ENCODE measurements around the gene CCNB1IP1. TPM values are rescaled to one million over a fixed set of nuclear protein-coding genes. Genes with fewer than 3 reads are reported as not detected.

The CCNB1IP1 gene
- total and polyA plus RNA-seq, 2 of the 8 experiments (the other 6 are each of a cell fraction or from before 2014, with no cell fraction given) = 173 to 277 TPM

- Histone ChIP-seq H3K79me1 (ENCODE audit: low read depth, low read length) (no peaks in the 10 kb centered on the region), H2BK120ac (replicated peaks; ENCODE audit: low read depth, low read length) (no peak overlapping the region), H2AK5ac (ENCODE audit: low read depth, low read length) (no peak overlapping the region), H3K9ac (replicated peaks in 1 of 4; ENCODE audit: extremely low read depth in 1 of 4, low read depth in 3 of 4, low read length in 3 of 4) (peak overlapping the region in 1 of 4 experiments; percentile 49; a peak in 2 of 7 replicates), H3K23me2 (ENCODE audit: low read depth, low read length) (0 out of 2 replicates have a peak, but pooled peaks cover 2% of the 10 kb centered on the region), H4K8ac (ENCODE audit: extremely low read depth, insufficient read depth, low read length) (no peak overlapping the region), H3K27ac (ENCODE audit: low read depth, low read length) (no peak overlapping the region), H3K9me3 (ENCODE audit: insufficient read depth in 2 of 2, low read depth in 1 of 2, low read length in 1 of 2) (no peaks in the 10 kb centered on the region), H3K79me2 (ENCODE audit: control insufficient read depth in 1 of 2, insufficient read depth in 2 of 2, low read length in 2 of 2) (peaks cover 23 to 73% of the 10 kb centered on the region in 2 experiments), H3K56ac (replicated peaks; ENCODE audit: insufficient read length, low read depth, low read length) (no peak overlapping the region), H2BK5ac (ENCODE audit: low read depth, low read length) (no peak overlapping the region; the same call in 1 of the 2 replicates), H3K14ac (ENCODE audit: insufficient read length) (no peak overlapping the region), H3K36me3 (ENCODE audit: control insufficient read depth in 2 of 4, insufficient read depth in 4 of 4, low read length in 3 of 4) (peaks cover 4 to 25% (median 18%) of the 10 kb centered on the region in 4 experiments), H2AFZ (ENCODE audit: low read length) (no peak overlapping the region), H4K91ac (replicated peaks; ENCODE audit: insufficient read length, low read length) (no peak overlapping the region), H4K20me1 (replicated peaks in 1 of 2; ENCODE audit: control insufficient read depth in 1 of 2, insufficient read depth in 2 of 2, low read length in 2 of 2) (peaks cover 5 to 7% of the 10 kb centered on the region in 2 experiments), H3K27me3 (replicated peaks in 1 of 4; ENCODE audit: control insufficient read depth in 3 of 4, extremely low read depth in 1 of 4, insufficient read depth in 3 of 4, low read length in 3 of 4) (no peaks in the 10 kb centered on the region), H3K4ac (replicated peaks; ENCODE audit: insufficient read length, low read depth, low read length) (no peak overlapping the region), H3K4me2 (ENCODE audit: insufficient read depth in 1 of 2, low read depth in 2 of 2, low read length in 2 of 2) (peak overlapping the region; percentile 61 to 71), H4K5ac (ENCODE audit: insufficient read length, low read depth, low read length) (no peak overlapping the region), H3K4me3 (ENCODE audit: extremely low read depth in 1 of 4, insufficient read depth in 2 of 4, low read depth in 3 of 4, low read length in 4 of 4) (peak overlapping the region; percentile 0 to 98 (median 54); a peak in 7 of 8 replicates), H3K4me1 (replicated peaks in 1 of 4; ENCODE audit: control insufficient read depth in 3 of 4, insufficient read depth in 4 of 4, low read length in 3 of 4) (peaks cover 0 to 3% (median 0%) of the 10 kb centered on the region in 4 experiments; a peak in 3 of 7 replicates), H3K23ac (ENCODE audit: insufficient read length) (no peak overlapping the region), H2BK12ac (ENCODE audit: low read depth, low read length) (no peak overlapping the region), H3K18ac (ENCODE audit: extremely low read depth, low read length) (no peak overlapping the region), H2BK20ac (ENCODE audit: low read length) (no peak overlapping the region), H2BK15ac (ENCODE audit: low read length) (no peak overlapping the region)
- WGBS, 2 experiments (ENCODE audit: extremely low coverage in 1 of 2, insufficient coverage in 1 of 2, insufficient read length in 1 of 2, insufficient replicate concordance in 2 of 2, low coverage in 1 of 2, low lambda C conversion rate in 2 of 2, missing lambda C conversion rate in 1 of 2) = 67% methylated on average over 2 of the region's 2 CpGs; no CpG with 5 or more reads in 1 of the 2 experiments
- CTCF ChIA-PET (ENCODE audit: partially characterized antibody) = interaction anchor here (1.2 kb wide), 1 partner anchor 12 kb away, joined by 3 read pairs; the partner anchor contains the start of gene PARP2
- POLR2A ChIA-PET (ENCODE audit: partially characterized antibody) = interaction anchor here (0.8 to 10.1 kb wide), 5 partner anchors 8 to 18 kb away, joined by 3 to 215 read pairs (median 8); partner anchors contain the start of gene PARP2
- TF ChIP-seq POLR2AphosphoS5 (IDR thresholded peaks at IDR 0.05; ENCODE audit: low read depth, low read length) = peak; percentile 47; the same call in 1 of the 2 replicates
- no peak for TF ChIP-seq SP1 (IDR thresholded peaks at IDR 0.05; ENCODE audit: low read depth, low read length)
- FAIRE-seq = no peak
- no peak for DNase-seq (ENCODE audit: low read depth in 1 of 2, low spot score in 2 of 2)
Measured at GRCh38 chr14:20331053-20331613, 1.9 kb downstream of the CCNB1IP1 start.
